OCI-LY3 (cell line): Measurements from ENCODE around the gene CELF4.

Experiments used
- H2AFZ ChIP-seq: fragments of 200-600, 300-600 bp; shearing (Covaris generic); 2 replicates; pipeline ENCODE4 v1.6.0; 2014; ENCODE audit warnings: antibody characterized with exemption, low read depth, low read length
- H3K27ac ChIP-seq: fragments of 200-600, 300-600 bp; sonication (generic); 2 replicates; pipeline ENCODE4 v1.5.1; 2014; ENCODE audit warnings: mild to moderate bottlenecking, low read length, moderate library complexity, mixed read lengths
- H3K27me3 ChIP-seq: fragments of 200-600, 300-600 bp; sonication (generic); 2 replicates; pipeline ENCODE4 v1.6.1; 2014; ENCODE audit warnings: low read depth, low read length, mixed read lengths
- H3K36me3 ChIP-seq: fragments of 200-600, 300-600 bp; sonication (generic); replicated peaks from 2 replicates; pipeline ENCODE3; 2014; ENCODE audit warnings: low read depth, low read length, mixed read lengths
- H3K4me1 ChIP-seq: fragments of 300-600, 200-600 bp; sonication (generic); 2 replicates; pipeline ENCODE4 v1.6.1; 2014; ENCODE audit warnings: low read length, mixed read lengths
- H3K4me2 ChIP-seq: fragments of 200-600, 300-600 bp; sonication (generic); 2 replicates; pipeline ENCODE4 v1.6.1; 2014; ENCODE audit warnings: low read length, mixed read lengths
- H3K4me3 ChIP-seq: fragments of 300-600, 200-600 bp; sonication (generic); 2 replicates; pipeline ENCODE4 v1.5.1; 2014; ENCODE audit warnings: antibody characterized with exemption, mild to moderate bottlenecking, low read length, moderate library complexity
- H3K79me2 ChIP-seq: fragments of 300-600, 200-600 bp; shearing (Covaris generic); 2 replicates; pipeline ENCODE4 v1.6.1; 2014; ENCODE audit warnings: mild to moderate bottlenecking, low read length, mixed read lengths
- H3K9ac ChIP-seq: fragments of 300-600, 200-600 bp; shearing (Covaris generic); 2 replicates; pipeline ENCODE4 v1.6.0; 2014; ENCODE audit warnings: mild to moderate bottlenecking, low read length, moderate library complexity
- H3K9me3 ChIP-seq: fragments of 200-600, 300-600 bp; shearing (Covaris generic); 2 replicates; pipeline ENCODE4 v1.6.1; 2014; ENCODE audit warnings: low read length, mixed read lengths; ENCODE audit not compliant: insufficient read depth
- H4K20me1 ChIP-seq: fragments of 200-600, 300-600 bp; sonication (generic); 2 replicates; pipeline ENCODE4 v1.6.1; 2016; ENCODE audit warnings: low read length, mixed read lengths; ENCODE audit not compliant: insufficient read depth
- EZH2phosphoT487 ChIP-seq: fragments of 200-600 bp; shearing (Covaris generic); IDR thresholded peaks from 2 replicates; pipeline ENCODE4 v1.6.1; 2018; ENCODE audit warnings: antibody characterized with exemption, mixed run types, low read depth
- TF ChIP-seq, protein P1 (sequence below): fragments of 200-600, 300-600 bp; sonication (generic); IDR thresholded peaks from 2 replicates; pipeline ENCODE4 v1.5.1; 2014; ENCODE audit warnings: antibody characterized with exemption, low read length, low read depth

The CELF4 gene

DNA sequence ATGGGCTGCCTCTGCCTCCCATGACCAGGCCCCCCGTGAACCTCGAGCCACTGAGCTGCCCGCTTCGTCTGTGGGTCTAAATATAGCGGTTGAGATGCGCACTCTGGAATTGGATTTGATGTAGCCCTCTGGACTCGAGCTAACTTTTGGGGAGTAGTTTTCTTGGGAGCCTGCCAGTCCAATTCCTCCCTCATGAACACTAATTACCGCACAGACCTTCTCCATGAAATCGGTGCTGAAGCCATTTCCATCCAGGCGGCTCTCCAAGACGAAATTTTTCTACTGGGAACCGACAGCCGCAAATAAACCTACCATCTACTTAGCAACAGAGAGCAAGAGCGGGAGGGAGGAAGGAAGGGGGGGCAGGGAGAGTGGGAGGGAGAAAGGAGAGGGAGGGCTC is 63.6 kb downstream of the CELF4 start:
- Histone ChIP-seq H3K79me2 (no peaks in the 10 kb centered on the region), H3K27ac (no peak overlapping the region), H4K20me1 (no peaks in the 10 kb centered on the region), H2AFZ (no peak overlapping the region), H3K9me3 (no peaks in the 10 kb centered on the region), H3K36me3 (no peaks in the 10 kb centered on the region), H3K4me2 (no peak overlapping the region), H3K4me1 (no peaks in the 10 kb centered on the region), H3K4me3 (no peak overlapping the region), H3K9ac (no peak overlapping the region), H3K27me3 (0 out of 2 replicates have a peak, but pooled peaks cover 2% of the 10 kb centered on the region)
- TF ChIP-seq, protein P1, sequence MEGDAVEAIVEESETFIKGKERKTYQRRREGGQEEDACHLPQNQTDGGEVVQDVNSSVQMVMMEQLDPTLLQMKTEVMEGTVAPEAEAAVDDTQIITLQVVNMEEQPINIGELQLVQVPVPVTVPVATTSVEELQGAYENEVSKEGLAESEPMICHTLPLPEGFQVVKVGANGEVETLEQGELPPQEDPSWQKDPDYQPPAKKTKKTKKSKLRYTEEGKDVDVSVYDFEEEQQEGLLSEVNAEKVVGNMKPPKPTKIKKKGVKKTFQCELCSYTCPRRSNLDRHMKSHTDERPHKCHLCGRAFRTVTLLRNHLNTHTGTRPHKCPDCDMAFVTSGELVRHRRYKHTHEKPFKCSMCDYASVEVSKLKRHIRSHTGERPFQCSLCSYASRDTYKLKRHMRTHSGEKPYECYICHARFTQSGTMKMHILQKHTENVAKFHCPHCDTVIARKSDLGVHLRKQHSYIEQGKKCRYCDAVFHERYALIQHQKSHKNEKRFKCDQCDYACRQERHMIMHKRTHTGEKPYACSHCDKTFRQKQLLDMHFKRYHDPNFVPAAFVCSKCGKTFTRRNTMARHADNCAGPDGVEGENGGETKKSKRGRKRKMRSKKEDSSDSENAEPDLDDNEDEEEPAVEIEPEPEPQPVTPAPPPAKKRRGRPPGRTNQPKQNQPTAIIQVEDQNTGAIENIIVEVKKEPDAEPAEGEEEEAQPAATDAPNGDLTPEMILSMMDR, result no peak
- TF ChIP-seq EZH2phosphoT487, result no peak

DNA sequence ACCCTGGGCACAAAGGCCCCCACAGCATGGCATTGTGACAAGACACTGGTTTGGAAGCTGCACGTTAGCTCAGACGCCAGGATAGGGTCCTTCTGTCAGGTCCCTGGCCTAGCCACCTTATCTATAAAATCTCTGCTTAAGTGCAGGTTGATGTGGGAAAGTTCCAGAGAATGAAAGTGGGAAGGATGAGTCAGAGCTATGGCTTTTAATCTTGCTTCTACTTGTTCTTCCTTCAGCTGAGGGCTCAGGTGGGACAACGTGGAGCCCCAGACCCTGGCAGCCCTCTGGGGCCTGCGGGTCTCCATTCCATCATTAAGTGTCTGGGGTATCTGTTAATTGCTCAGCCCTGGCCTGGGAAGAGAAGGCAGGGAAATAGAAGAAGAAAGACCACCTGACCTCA is 64.5 kb downstream of the CELF4 start:
- Histone ChIP-seq H2AFZ (no peak overlapping the region), H3K79me2 (no peaks in the 10 kb centered on the region), H4K20me1 (no peaks in the 10 kb centered on the region), H3K9ac (no peak overlapping the region), H3K27me3 (0 out of 2 replicates have a peak, but pooled peaks cover 2% of the 10 kb centered on the region), H3K9me3 (no peaks in the 10 kb centered on the region), H3K36me3 (no peaks in the 10 kb centered on the region), H3K4me2 (no peak overlapping the region), H3K4me1 (no peaks in the 10 kb centered on the region), H3K4me3 (no peak overlapping the region), H3K27ac (no peak overlapping the region)
- no peak for TF ChIP-seq EZH2phosphoT487
- TF ChIP-seq, protein P1, result no peak

DNA sequence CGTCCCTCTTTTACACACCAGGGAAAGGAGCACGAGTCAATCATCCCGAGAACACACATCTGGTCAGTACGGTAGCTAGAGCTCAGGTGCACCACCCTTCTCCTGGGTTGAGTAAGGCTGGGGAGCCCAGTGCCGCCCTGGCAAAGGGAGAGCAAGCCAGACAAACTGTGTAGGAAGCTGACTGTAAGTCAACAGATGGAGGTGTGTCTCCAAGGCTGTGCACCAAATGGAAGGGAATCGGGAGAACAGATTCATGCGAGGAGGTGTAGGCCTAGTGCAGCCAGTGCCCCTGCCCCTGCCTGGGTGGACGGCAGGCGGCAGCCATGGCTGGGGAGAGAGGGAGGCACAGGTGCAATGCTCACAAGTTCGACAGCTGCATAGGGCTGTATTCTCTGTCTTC is 65.7 kb downstream of the CELF4 start:
- no peaks in the 10 kb centered on the region for H3K9me3 ChIP-seq
- H4K20me1 ChIP-seq, result no peaks in the 10 kb centered on the region
- H3K79me2 ChIP-seq, result no peaks in the 10 kb centered on the region
- 0 out of 2 replicates have a peak, but pooled peaks cover 2% of the 10 kb centered on the region for H3K27me3 ChIP-seq
- H3K27ac ChIP-seq, result no peak overlapping the region
- no peaks in the 10 kb centered on the region for H3K4me1 ChIP-seq
- H2AFZ ChIP-seq, result no peak overlapping the region
- H3K4me3 ChIP-seq, result no peak overlapping the region
- H3K9ac ChIP-seq, result no peak overlapping the region
- no peak overlapping the region for H3K4me2 ChIP-seq
- H3K36me3 ChIP-seq, result no peaks in the 10 kb centered on the region
- TF ChIP-seq, protein P1, result no peak
- no peak for TF ChIP-seq EZH2phosphoT487

DNA sequence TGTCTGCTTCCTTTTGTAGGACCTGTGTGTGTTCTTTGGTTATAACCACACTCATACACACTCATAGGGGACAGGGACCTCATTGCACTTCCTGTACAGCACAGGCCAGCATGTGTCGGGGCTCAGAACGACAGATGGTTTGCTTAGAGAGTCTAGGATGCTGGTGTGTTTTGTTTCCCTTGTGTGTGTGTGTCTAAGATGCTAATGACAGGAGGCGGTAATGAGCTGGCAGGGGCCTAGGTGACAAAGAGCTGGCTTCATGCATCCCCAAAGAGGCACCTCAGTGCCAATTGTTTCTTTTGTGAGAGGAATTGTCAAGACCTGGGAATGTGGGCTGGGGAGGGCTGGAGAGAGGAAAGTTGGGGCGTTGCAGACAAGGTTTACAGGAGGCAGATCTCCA is 66.6 kb downstream of the CELF4 start:
- TF ChIP-seq, protein P1, result no peak
- no peak for TF ChIP-seq EZH2phosphoT487
- Histone ChIP-seq H3K9ac (no peak overlapping the region), H2AFZ (no peak overlapping the region), H3K9me3 (no peaks in the 10 kb centered on the region), H3K27ac (no peak overlapping the region), H3K79me2 (no peaks in the 10 kb centered on the region), H4K20me1 (no peaks in the 10 kb centered on the region), H3K27me3 (0 out of 2 replicates have a peak, but pooled peaks cover 2% of the 10 kb centered on the region), H3K4me2 (no peak overlapping the region), H3K4me1 (no peaks in the 10 kb centered on the region), H3K4me3 (no peak overlapping the region), H3K36me3 (no peaks in the 10 kb centered on the region)
